NCI-H510A (cell line): Measurements from ENCODE around the gene LTBP4.
"Not testable (repeated sequence)": the region's sequence is repeated elsewhere in the genome, so short reads cannot be mapped to it uniquely, and the experiment has no call there.

Source experiments
- DNase-seq: peaks from one replicate; lab custom pipeline; 2025; lab: John Stamatoyannopoulos, UW

Gene LTBP4

DNA sequence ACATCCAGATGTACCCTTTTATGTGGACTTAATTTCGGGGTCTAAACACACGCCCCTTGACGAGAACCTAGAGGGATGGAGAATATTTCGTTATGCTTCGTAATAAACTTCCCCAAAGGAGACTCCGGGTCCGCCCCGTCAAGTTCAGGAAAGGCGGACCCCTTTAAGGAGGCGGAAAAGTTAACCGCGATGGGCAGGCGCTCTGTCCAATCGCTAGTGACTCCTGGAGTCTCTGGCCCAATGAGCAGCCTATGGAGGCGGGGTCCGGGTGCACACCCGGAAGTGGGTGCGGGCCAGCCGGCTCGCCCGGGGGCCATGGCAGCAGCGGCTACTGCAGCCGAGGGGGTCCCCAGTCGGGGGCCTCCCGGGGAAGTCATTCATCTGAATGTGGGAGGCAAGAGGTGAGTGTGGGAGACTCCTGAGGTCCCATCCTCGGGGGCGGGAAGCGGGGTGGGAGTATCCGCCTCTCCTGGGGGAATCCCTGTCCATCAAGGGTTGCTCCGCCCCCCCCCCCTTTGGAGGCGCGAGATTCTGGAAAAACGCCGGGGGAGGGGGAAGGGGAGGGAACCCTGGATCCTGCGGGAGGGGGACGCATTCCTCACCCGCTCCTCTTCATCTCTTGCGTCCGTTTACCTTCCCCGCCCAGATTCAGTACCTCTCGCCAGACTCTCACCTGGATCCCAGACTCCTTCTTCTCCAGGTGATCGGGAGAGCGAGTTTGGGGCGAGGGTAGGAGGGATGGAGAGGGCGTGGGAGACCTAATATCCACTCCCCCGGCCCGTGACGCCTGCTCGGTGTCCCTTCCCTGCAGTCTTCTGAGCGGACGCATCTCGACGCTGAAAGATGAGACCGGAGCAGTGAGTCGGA, 24.4 kb upstream of the LTBP4 start, which contains the start of gene SHKBP1:
Gene SHKBP1 (plus strand): TSS at position 289 of the 867 bp plus-strand sequence. CDS start 27 bp downstream, at position 316.
- peak; percentile 93 for DNase-seq

DNA sequence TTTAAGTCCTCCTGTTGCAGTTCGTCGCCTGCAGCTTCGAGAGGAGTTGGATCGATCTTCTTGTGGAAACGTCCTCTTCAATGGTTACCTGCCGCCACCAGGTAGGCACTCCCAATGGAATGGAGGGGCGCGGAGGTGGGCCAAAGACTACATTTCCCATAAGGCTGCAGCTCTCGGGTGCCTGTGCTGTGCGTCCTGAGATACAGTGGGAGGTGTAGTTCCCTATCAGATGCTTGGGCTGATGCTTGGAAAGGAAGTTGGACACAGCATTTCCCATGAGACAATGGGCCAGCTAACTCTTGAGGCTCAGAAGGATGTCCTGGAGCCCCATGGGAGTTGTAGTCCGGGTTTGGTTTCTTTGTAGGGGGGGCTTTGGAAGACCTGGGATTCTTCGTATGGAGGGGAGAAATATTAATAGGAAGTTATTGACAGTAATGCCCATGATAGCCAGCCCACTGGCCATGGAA, 22.7 kb upstream of the LTBP4 start:
- DNase-seq = no peak

DNA sequence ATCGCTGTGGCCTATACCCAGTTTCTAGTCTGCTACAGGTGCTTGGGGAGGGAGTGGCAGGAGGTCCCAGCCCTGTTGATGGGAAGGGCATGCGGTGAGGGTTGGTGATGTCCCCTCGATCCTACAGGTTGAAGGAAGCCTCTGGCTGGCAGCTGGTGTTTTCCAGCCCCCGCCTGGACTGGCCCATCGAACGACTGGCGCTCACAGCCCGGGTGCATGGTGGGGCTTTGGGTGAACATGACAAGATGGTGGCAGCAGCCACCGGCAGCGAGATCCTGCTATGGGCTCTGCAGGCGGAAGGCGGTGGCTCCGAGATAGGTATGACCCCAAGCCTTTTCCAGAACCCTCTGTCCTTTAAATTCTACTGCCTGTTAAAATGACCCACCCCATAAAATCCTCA, 20.6 kb upstream of the LTBP4 start:
- no peak for DNase-seq

DNA sequence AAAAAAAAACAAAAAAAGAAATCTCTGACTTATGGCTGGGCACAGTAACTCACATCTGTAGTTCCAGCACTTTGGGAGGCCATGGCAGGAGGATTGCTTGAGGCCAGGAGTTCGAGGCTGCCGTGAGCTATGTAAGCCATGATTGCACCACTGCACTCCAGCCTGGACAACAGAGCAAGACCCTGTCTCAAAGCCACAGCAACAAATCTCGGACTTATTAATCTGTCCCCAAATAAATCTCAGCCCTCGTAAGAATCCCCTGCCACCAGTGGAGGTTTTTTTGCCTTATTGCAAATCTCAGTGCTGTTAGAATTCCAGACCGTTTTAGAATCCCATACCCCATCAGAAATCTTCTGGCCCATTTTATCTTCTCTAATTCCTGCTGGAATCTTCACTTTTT, 19.6 kb upstream of the LTBP4 start:
- no peak for DNase-seq

DNA sequence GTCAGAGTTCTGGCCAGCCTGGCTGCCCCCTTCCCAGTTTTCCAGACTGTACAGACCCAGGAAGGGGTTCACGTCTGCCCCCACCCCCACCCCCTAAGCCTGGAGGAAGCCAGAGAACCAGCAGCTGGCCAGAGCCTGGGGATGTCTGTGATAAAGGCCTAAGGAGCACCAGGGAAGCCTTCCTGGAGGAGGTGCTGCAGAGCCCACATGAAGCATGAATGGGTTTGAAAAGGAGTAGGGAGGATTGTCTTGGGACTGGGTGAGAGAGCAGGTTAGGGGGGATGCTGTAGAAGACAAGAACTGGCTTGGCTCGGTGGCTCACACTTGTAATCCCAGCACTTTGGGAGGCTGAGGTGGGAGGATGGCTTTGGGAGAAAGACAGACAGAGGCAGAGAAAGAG, 18.7 kb upstream of the LTBP4 start:
- DNase-seq = no peak

DNA sequence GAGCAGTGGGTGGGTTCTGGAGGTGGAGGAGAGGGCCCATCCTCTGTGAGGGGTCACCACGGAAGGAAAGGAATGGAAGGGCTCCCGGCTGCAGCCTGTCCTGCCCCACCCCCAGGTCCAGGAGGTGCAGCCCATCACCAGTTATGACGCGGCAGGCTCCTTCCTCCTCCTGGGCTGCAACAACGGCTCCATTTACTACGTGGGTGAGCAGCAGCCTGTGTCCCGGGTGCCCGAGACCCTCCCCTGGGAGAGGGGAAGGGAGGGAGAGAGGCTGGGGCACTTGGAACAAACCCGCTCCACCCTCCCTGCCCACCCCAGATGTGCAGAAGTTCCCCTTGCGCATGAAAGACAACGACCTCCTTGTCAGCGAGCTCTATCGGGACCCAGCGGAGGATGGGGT, 17.9 kb upstream of the LTBP4 start:
- DNase-seq = no peak

DNA sequence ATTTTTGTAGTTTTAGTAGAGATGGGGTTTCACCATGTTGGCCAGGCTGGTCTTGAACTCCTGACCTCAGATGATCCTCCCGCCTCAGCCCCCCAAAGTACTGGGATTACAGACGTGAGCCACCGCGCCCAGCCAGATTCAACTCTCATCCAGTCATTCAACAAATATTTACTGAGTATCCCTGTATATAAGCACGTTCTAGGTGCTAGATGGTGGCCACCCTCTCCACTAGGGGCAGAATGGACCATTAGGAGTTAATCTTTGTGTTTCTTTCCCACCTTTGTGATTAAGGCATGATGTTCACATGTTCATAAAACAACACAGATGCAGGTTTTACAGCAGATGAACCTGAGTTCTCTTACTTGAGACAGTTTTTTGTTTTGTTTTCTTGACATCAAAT, 17.2 kb upstream of the LTBP4 start:
- no peak for DNase-seq

DNA sequence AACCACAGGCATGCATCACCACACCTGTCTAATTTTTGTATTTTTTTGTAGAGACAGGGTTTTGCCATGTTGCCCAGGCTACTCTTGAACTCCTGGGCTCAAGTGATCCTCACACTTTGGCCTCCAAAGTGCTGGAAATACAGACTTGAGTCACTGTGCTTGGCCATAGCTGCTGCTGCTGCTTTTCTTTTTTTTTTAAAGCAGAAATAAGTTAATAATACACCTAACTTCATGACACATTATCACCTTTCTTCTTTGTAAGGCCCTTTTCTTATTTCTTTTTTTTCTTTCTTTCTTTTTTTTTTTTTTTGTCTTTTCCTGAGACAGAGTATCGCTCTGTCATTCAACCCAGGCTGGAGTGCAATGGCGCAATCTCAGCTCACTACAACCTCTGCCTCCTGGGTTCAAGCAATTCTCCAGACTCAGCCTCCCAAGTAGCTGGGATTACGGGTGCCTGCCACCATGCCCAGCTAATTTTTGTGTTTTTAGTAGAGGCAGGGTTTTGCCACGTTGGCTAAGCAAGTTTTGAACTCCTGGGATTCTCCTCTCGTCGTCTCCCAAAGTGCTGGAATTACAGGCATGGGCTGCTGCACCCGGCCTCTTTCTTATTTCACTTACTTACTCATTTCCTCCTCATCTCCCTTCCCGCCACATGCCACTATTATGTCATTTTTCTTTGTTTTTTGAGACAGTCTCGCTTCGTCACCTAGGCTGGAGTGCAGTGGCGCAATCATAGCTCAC, 15.8 kb upstream of the LTBP4 start:
- no peak for DNase-seq

DNA sequence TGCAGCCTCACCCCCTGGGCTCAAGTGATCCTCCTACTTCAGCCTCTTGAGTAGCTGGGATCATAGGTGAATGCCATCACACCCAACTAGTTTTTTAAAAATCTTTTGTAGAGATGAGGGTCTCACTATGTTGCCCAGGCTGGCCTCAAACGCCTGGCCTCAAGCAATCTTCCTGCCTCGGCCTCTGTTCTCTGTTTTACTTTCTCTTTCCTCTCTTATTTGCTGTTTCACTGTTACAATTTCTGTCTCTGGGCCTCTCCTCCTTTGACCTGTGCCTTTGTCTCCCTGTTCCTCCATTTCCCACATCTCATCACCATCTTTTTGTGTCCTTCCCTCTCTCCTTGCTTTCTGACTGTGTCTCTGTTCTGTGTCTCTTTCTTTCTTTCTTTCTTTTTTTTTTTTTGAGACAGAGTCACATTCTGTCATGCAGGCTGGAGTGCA, 15.2 kb upstream of the LTBP4 start:
- no peak for DNase-seq

DNA sequence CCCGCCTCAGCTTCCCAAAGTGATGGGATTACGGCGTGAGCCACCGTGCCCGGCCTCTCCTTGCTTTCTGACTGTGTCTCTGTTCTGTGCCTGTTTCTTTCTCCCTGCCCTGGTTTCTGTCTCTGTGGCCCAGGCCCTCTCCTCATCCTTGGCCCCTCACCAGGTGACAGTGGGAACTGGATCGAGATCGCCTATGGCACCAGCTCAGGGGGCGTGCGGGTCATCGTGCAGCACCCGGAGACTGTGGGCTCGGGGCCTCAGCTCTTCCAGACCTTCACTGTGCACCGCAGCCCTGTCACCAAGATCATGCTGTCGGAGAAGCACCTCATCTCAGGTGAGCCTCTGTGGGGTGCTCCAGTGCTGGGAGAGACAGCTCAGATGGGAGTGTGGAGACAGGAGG, 14.6 kb upstream of the LTBP4 start:
- no peak for DNase-seq

DNA sequence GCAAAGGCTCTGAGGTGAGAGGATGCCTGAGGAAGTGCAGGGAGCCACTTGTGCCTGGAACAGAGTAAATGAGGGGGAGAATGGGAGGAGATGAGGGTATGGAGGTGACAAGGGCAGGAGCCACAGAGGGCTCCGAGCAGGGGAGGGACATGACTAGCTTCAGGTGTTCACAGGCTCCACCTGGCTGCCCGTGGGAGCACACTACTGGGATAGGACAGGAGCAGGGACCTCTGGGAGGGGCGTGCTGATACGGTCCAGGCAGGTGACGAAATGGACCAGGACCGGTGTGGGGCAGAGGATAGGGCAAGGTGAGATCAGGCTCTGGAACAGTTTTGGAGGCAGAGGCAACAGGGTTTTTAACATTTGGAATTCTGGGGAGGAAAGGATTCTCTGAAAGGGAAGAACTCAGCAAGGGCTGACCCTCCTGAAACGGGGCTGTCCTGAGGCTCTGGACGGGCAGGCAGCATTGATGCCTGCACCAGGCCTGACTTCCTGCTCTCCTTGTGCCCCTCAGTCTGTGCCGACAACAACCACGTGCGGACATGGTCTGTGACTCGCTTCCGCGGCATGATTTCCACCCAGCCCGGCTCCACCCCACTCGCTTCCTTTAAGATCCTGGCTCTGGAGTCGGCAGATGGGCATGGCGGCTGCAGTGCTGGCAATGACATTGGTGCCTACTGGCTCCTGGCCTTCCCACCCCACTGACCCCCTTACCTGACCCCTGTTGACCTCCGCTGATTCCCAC, 12.9 kb upstream of the LTBP4 start:
- DNase-seq = no peak

DNA sequence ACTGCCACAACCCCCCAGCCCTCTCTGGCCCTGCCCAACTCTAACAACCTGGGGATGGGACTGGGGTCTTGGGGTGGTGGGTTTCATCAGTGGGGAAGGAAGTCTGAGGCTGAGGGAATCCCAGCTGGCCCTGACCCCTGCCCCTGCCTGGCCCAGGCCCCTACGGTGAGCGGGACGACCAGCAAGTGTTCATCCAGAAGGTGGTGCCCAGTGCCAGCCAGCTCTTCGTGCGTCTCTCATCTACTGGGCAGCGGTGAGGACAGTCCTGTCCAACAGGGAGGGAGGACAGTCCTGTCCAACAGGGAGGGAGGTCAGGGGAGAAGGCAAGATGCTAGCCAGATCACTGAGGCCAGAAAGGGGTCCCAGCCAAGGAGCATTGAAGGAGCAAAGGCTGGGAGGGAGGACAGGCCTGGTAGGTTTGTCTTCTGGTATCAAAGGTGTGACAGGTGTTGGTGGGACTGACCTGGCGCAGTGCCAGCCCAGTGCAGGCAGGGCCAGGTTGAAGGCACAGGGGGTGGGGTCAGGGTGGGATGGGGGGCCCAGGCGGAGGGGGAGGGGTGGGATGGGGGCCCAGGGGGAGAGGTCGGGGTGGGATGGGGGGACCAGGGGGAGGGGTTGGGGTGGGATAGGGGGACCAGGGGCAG, 12.1 kb upstream of the LTBP4 start:
- no peak for DNase-seq

DNA sequence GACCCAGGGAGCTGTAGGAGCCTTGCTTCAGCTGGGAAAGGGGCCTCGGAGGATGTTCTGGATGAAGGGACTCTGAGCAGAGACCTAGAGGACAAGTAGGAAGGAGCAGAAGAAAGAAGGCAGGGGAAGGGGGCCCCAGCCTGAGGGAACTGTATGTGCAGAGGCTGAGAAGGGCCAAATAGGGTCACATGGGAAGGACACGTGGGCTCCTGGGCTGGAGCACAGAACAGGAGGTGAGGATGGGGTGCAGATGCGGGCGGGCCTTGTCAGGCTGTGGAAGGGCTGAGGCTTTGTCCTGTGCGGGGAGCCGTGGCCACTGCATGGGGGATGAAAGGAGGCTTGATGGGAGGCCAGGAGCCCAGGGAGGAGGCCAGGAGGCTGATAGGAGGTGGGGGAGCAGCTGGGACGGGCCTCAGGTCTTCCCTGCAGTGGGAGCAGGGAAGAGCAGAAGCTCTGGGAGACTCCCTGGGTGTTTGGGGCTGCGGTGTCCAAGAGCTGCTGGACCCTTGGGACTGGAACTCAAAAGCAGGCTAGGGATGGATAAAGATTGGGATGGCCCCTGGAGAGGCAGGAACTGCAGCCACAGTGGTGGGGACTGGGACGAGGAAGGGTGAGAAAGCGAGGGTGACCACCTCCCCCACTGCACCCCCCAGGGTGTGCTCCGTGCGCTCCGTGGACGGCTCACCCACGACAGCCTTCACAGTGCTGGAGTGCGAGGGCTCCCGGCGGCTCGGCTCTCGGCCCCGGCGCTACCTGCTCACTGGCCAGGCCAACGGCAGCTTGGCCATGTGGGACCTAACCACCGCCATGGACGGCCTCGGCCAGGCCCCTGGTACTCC, 11.4 kb upstream of the LTBP4 start:
- DNase-seq = no peak

DNA sequence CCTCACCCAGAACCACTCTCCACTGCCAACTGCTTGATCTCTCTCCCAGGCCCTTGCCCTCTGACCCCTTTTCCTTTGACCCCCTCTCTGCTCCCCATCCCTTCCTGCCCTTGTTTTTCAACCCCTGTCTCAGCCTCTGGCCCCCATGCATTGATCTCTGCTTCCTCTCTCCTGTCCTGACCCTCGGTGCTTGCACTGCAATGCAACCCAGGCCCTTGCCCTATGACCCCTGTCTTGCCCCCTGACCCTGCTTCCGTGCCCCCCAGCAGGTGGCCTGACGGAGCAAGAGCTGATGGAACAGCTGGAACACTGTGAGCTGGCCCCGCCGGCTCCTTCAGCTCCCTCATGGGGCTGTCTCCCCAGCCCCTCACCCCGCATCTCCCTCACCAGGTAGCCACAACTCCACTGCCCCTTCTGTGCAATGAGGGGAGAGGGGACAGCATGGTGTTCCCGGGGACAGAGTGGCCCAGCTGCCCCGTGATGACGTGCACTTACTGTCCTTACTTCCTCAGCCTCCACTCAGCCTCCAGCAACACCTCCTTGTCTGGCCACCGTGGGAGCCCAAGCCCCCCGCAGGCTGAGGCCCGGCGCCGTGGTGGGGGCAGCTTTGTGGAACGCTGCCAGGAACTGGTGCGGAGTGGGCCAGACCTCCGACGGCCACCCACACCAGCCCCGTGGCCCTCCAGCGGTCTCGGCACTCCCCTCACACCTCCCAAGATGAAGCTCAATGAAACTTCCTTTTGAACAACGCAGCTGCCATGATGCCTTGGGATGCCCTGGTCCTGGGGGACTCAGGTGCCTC, 10.5 kb upstream of the LTBP4 start:
- no peak for DNase-seq

DNA sequence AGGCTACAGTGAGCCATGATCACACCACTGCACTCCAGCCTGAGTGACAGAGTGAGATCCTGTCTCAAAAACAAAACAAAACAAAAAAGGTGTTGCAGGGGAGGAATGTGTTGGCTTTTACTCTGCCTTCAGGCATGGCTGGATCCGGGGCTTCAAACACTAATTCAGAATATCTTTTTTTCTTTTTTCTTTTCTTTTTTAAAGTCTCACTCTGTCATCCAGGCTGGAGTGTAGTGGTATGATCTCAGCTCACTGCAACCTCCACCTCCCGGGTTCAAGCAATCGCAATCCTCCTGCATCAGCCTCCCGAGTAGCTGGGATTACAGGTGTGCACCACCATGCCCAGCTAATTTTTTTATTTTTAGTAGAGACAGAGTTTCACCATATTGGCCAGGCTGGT, 9.4 kb upstream of the LTBP4 start:
- DNase-seq = not testable (repeated sequence)

DNA sequence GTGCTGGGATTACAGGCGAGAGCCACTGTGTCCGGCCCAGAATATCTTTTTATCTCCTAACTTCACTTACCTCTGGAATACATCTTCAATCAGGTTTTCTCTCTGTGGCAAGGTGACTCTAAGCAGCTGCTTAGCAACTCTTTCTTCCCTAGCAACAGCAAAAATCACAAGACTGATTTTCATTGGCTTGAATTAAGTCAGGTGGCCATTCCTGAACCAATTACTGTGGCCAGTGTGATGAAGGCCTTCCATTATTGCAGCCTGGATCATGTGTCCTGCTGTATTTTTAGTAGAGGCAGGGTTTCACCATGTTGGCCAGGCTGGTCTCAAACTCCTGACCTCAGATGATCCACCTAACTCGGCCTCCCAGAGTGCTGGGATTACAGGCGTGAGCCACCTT, 9.0 kb upstream of the LTBP4 start:
- no peak for DNase-seq

DNA sequence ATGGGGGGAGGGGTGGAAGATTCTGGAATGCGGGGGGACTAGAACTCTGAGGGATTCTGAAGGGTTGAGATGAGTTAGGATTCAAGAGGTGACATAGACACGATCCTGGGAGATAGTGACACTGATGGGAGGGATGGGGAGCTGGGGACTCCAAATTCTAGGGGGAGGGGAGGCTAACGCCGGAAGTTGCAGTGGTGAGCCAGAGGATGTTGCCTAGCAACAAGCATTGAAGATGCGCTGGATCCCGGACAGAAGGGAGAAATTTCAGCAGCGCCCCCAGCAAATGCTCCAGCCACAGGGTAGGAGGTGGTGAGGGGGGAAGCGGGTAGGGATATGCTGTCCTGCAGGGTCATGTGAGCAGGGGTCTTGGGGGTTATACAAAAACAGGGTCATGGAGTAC, 6.9 kb upstream of the LTBP4 start:
- DNase-seq = no peak

DNA sequence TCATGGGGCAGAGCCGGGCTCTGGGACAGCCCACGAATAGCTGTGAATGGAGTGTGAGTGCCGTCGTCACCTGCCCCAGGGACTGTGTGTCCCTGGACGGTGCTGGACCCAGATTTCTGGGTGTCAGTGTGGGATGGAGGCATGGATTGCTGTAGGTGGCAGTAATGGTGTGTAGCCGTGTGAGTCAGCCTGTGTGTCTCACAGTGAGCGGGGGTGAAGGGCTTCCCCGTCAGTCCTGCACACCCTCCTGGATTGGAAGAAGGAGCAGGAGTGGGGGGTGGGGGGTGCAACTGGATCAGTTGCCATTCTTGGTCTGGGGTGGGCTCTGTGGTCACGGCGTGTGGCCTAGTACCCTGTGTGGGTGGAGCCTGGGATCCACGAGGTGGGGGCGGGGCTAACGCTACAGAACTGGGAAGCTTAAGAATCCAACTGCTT, 6.5 kb upstream of the LTBP4 start:
- DNase-seq = no peak

DNA sequence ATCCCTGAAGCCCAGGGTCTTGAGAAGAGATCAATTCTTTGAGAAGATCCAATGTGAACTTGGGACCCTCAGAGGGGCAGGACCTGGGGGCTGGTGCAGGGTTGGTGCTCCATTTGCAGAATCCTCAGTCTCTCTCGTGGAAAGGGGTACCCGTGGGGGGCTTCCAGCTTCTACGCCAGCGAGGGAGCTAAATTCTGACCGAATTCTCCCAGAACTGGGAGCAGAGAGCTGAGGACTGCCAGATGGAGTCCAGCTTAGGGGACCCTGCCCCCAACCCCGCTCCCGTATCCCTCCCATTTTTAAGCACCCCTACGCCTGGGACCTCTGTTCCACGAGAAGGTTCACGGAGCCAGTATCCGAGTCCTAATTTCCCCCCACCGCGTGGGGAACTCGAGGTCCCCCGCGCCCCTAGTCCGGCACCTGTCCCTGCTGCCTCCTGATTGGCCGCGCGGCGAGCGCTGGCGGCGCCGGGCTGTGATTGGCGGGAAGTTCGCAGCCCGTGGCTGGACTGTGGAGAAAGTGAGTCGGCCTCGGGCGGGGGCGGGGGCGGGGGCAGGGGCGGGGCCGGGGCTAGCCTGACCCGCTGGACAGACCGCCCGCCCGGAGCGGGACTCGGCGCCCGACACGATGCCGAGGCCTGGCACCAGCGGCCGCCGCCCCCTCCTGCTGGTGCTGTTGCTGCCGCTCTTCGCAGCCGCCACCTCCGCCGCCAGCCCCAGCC, 4.4 kb upstream of the LTBP4 start:
- DNase-seq = no peak
